GM18511 (cell line): Measurements from ENCODE around the gene PRKCQ.

Source experiments
- ATAC-seq: cut with Tn5 transposase; IDR thresholded peaks from one replicate; pipeline ENCODE4 v1.9.1; 2021; ENCODE audit warnings: mild to moderate bottlenecking, moderate library complexity; ENCODE audit not compliant: unreplicated experiment

PRKCQ gene

DNA sequence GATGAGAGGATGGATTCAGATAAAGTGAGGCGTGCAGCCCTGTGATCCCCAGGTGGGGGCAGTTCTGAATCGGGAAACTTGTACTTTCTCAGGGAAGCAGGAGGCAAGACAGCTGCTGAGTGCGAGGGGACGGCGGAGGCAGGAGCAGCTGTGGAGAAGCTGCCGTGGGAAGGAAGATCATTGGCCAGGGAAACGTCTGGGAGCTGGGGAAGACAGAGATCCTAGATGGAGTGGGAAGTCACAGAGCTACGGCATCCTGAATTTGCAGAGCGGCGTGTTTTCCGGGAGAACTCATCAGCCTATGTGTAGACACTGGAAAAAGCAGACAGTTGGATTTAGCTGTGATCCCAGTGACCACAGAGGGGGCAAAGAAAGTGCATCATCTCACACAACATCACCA is 9.2 kb downstream of the PRKCQ start:
- ATAC-seq: no peak

DNA sequence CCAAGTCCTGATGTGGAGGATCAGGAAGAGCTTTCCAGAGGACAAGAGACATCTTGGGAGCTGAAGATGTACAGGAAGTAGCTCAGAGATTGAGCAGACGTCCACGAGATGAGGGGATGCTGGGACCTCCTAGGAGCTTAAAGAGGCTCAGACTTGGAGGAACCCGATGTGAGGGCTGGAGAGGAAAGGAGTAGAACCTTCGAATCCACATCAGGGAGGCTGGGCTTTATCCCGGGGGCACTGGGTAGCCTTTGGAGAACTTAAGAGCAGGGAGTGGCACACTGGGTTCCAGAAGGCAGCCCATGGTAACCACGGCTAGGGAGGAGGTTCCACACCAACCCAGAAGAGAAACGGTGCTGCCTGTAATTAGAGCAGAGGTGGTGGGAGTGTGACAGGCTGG is 10.8 kb downstream of the PRKCQ start:
- no peak for ATAC-seq

DNA sequence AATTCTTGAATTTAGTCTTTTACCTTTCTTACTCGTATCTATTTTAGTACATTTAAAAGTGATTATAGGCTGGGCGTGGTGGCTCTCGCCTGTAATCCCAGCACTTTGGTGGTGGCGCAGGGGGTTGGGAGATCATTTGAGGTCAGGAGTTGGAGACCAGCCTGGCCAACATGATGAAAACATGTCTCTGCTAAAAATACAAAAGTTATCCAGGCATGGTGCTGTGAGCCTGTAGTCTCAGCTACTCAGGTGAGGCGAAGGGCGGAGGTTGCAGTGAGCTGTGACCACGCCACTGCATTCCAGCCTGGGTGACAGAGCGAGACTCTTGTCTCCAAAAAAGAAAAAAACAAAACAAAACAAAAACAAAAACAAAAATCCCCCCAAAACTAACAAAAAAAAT is 12.2 kb downstream of the PRKCQ start:
- ATAC-seq: no peak

DNA sequence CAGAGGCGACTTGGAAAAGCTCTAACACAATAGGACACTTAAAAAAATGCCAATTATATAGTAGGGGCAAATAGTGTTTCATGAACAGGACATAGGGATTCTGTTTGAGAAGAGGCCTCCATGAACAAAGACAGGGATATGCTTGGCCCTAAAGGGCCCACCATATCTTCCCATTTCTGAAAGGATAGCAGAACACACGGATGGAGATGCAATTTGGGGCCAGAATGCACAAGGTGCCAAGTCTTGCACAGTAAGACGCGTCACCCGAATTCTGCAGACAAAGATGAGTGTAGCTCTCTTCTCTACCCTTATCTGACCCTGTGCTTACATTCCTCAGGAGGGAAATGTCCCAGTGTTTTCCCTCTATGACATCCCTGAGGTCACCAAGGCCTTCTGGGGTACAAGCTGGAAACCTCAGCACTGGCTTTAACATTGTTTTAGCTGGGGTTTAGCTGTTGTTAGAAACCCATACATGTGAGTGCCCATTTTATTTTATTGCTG is 12.8 kb downstream of the PRKCQ start:
- no peak for ATAC-seq

DNA sequence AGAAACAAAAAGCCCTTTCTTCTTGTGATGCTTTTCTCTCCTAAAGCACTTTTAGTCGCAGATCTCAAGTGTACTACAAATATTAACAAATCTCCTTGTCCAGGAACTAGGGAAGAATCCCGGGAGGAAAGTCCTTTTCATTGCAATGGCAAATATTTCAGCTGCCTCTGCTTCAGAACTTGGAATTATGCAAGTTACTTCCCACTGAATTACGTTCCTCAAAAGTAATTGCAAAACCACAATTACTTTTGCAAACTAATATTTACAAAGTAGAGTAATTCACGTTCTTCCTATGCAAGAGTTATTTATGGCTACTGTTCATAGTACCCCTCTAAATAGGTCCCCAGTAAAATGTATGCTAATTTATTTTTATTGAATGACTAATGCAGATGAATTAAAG is 14.5 kb downstream of the PRKCQ start:
- no peak for ATAC-seq

DNA sequence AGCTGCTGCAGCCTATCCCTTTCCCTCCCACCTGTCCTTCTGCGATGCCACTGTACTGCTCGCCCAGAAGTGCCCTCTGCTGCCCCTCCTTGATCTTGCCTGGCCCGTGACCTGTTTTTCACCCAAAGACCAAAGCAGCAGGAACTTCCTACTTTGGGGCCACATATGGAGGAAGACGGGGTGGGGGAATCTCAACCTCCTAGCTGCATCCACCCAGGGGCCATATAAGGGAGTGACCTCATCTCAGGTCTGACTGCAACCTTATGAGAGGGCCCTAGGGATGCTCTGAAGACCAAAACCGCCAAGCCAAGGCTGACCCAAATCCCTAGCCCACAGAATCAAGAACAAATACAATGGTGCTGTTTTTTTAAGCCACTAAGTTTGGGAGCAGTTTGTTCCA is 15.7 kb downstream of the PRKCQ start:
- no peak for ATAC-seq

DNA sequence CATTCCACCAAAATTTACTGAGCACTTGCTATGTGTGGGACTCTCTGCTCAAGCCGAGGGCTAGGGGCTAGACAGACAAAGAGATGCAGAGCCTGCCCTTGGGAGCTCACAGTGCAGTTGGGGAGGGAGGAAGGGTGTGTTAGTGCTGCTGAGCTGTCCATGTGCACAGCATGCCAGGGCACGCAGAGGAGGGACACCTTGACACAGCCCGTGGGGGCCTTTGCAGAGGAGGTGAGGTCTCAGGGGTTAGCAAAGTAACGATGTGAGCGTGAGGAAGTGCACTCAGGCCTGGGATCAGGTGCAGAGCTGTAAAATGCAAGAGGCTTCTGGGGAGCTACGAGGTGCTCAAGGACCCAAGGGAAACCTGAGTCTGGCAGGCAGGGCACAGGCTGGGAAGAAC is 16.3 kb downstream of the PRKCQ start:
- no peak for ATAC-seq

DNA sequence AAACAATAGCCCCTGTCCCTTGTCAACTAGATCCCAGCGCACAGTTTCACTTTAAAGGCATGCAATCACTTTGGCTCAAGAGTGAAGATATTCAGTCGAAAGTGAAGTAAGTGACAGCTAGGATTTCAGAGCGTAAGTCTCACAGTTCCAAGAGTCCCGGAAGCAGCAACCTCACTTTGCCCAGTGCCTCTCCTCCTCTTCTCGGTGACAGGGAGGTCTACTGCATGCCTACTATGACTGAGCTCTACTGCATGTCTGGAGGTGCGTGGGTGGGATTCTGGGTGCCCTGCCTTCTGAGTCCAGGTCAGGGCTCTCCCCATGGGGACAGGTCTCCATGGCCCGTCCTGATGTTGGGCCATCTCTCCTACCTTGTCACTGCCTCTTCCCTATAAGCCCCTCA is 17.0 kb downstream of the PRKCQ start:
- no peak for ATAC-seq

DNA sequence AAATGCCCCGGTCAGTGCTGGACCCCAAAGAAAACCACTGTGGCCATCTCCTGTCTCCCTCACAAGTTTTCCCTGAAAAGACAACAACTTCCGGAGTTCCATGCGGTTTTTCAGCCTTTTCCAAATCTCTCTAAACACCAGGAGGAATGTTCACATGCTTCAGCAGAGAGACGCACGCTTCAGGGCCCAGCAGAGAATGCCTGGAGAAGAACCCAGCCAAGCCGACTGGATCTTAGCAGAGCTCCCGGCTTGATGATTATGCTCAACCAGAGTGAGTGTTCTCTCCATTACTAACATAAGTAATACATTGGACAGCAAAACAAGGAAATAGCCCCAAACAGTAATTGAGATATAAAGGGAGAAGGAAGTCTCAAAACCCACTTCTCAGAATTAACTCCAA is 17.9 kb downstream of the PRKCQ start:
- no peak for ATAC-seq

DNA sequence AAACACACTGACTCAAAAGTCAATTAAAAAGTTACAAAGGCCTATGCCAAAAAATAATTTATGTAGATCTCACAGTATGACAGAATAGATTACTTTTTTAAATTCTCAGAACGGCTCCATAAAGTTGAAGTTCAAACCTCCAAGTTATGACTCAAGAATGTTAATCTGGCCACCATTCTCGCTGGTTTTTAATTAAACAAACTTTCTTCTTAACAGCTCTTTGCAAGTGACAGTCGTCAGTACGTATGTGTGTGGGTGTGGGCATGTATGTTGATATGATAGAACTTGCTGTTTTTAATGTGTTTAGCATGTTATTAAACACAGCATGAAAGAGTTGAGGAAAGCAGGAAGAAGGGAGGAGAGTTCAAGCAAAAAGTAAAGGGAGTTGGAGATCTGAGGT is 18.5 kb downstream of the PRKCQ start:
- no peak for ATAC-seq

DNA sequence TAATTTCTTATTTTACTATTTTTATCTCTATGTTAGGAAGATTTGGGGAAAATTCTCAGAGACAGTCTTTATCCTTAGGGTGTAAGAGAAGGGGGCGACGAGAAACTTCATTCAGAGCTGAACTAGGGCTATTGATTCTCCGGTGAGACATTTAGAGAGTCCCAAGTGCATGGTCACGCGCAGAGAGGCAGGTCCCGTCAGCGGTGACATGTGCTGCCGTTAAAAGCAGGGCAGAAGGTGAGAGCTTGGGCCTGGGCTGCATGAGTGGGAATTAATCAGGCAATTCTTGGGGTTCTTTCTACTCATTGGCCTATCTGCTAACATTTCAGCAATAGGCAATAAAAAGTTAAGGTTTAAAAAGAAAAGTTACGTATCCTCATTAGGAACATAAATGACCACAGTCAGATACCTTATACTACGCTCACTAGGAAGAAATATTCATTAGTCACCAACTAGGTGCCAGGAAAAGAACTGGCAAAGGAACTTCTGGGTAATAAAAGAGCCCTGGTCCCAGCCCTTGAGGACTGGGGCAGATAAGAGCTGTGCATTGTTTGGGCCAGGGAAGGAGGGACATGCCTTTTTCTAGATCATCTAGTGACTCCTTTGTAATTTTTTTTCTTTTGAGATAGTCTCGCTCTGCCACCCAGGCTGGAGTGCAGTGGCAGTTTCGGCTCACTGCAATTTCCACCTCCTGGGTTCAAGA is 21.2 kb downstream of the PRKCQ start:
- ATAC-seq: no peak

DNA sequence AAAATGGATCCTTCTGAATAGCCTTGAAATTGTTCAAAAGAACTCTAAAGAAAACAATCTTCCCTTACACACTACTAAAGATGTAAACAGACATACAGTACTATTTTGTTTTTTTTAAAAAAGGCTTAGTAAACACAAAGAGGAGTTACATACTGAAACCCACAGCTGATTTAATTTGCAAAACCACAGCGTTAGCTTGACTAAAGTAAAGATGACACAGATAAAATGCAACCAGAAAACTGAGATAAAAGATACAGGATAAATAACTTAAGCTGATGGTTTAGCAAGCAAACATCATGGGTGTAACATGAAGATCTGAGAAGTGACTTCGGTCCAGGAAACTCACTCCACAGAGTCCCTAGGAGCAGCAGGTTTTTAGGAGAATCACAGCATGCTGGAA is 21.8 kb downstream of the PRKCQ start:
- ATAC-seq: no peak

DNA sequence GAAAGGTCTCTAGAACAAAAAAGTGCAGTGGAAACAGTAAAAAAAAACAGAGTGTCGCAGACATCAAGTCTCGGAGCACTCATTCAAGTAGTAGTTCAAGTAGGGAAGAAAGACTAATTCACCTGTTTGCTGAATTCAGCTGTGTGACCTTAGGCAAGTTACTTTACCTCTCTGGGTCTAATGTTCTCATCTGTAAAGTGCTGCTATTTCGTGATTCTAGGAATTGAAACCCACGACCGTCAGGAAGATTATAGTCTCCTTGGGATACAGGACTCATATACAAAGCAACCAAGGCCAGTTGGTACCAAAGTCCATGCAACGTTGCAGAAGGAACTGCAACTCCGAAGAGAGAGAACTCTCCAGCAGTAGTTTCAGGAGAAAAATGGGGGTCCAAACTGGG is 26.1 kb downstream of the PRKCQ start:
- no peak for ATAC-seq

DNA sequence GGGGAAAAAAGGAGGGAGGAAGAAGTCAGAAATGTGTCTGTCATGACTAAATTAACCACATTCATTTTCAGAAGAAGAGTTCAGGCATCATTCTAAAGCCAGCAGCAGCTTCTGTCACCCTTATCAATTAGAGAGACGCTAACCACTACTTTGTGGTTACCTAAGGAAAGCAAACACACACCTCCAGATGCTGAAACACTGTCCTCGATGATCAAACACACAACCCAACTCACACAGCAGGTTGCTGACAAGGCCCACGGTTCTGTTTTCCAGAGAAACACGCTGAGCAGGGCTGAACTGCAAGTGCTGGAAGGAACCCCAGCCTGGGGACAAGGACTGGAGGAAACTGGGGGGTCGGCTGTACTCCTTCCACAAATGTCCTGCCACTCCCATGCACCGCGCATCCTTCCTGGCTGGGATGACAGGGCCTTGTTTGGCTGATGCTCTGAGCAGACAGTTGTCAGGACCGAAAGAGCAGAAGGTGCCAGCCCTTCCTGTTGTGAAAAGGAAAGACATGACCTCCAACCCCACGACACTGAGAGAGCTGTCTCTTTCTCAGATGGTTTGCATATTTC is 36.6 kb downstream of the PRKCQ start:
- ATAC-seq: peak; percentile 64

DNA sequence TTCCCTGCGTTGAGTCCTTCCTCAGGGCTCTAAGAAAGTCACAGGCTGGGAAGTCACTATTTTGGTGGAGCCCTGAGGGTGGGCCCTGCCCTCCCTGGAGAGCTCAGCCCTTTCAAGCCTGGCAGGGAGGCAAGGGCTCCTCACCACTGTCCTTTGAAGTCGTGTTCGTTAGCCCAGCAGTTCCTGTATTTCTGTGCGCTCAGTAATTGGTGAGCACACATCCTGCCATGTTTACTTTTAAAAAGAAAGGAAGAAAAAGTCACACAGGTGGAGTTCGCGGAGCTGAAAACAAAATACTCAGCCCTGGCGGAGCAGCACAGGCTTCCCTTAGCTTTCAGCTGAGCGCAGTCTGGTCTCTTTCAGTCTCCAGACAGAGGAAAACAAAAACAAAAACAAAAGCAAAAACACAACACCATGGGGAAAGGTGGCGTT is 37.1 kb downstream of the PRKCQ start:
- ATAC-seq: peak; percentile 39

DNA sequence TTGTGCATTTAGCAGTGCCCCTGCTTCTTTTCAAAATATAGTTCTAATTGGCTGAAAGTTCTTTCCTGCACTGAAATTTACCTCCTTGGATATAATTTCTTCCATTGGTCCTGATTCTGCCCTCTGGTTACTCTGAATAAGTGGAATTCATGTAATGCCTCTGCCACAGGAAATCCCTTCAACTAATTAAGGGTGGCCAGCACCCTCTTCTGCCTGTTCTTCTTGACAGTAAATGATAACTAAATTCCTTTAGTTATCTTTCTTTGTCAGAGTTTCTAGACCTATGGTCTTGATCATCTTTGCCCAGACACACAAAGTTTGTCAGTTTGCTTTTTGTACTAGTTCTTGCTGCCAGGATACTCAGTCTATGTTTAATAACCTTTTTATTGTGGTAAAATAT is 40.2 kb downstream of the PRKCQ start:
- no peak for ATAC-seq

DNA sequence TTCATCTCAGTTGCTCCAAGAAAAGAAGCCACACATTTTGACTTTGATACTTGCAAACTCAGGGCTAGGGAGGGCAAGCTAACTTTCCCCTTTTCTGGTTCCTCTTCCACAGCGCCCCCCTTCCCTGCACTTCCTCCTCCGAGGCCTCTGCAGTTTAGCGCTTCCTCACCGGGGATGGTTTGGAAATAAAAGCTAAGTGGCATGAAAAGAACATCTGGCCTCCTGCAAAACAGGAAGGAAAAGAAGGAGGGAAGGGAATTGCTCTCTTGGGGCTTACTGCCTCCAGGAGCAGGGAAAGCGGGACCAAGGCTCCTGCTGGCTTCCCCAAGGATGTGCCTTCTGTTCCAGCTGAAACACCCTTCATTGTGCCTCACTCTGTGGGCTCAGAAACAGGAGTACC is 42.3 kb downstream of the PRKCQ start:
- no peak for ATAC-seq

DNA sequence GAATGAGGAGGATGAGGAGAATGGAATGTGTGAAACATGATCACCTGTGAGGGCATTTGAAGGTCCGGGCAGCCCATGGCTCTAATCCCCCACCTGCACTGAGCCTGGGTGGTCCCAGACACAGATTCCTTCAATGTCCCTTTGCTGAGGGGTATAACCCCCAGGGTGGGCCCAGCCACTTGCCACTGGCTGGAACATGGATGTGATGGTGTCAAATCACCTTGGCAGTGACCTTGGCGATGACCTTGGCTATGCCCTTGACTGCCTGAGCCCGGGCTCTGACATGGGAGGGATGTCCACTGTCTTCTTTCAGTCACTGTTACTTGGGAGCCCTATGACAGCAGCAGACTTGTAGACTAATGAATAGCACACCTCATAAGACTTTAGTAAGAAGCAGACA is 44.0 kb downstream of the PRKCQ start:
- no peak for ATAC-seq

DNA sequence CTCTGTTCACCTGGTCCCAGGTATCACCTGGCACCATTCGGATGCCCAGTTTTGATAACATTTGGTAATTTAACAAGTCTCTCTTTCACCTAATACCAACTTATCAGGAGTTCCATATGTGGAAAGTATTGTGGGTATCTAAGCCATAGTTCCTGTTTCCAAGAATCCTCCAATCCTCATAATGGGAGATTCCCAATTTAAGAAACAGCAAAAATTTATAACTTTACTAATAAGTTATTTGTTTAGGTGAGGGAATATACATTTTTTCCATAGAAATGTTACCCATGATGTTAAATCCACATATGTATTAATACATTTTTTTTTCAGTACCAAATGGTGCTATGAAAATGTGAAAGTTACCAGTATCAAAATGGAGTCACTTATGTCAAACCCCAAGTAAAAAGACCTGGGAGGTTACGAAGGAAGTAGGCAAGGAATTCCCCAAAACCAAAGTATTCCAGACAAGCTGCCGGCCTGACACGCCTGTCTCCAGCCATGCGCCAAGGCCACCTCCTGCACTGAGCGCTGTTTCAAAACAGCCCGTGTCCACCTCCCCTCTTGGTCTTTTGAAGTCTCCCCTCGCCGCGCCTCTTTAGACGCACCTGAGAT is 44.8 kb downstream of the PRKCQ start:
- no peak for ATAC-seq

DNA sequence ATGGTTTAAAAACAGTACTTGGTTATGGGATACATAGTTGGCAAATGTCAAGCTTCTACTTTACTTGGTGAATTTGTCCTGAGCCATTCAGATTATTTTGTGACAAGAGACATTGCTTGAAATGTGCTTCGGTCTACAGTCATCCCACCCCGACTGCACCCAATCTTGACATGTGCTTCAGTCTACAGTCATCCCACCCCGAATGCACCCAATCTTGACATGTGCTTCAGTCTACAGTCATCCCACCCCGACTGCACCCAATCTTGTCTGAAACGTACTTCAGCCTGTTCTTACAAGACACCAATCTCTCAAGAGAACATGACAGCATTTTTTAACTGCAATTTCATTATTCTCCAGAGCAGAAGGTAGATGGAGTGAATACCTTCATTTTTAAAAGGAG is 47.8 kb downstream of the PRKCQ start:
- ATAC-seq: no peak

DNA sequence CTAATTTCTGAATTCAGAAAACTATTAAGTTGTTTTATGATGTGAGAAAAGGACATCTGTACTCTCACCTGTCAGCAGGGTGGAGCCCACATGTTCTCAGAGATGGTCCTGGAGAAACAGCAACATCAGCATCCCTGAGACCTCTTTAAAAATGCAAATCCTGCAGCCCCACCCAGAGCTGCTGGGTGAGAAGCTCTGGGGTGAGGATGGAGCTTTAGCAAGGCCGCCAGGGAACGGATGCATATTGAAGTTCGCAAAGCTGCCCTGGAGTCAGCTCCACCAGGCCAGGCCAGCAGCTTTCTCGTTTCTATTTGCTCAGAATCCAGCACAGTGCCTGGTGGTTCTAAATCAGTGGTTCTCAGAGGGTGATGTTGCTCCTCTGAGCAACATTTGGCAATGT is 49.1 kb downstream of the PRKCQ start:
- no peak for ATAC-seq

DNA sequence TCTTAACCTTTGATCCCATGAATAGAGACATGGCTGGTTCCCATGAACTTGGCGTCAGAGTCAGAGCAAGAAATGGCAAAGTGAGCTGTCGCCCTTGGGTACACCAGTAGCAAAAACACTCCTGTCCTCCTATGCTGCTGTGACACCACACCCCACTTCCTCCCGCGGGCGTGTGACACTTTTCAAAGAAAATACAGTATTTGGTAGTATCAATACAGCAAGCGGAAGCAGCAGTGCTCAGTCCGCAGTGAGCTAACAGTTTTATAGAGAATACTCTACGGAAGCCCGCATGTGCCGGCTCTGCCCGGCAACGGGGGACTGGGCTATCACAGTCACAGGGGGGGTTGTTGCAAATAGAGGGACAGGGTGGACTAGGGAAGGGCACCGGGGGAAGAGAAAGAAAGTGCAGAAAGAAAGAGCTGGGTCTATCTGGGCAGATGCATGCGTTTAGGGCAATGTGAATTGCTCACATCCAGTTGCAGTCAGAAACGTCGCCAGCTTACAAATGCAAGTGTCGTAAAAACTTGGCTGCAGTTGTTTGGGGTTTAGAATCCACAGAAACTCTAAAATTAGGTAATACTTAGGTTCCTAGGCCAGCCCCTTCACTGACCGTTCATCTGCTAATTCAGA is 49.8 kb downstream of the PRKCQ start:
- ATAC-seq: no peak
